ES-I3 (cell line): ENCODE measurements around the gene EPN1.

Experiments
- H3K36me3 ChIP-seq: 2 replicates; pipeline ENCODE4 v1.6.1; 2013; ENCODE audit warnings: mild to moderate bottlenecking, low read length, control low read depth, moderate library complexity; ENCODE audit not compliant: insufficient read depth
- H3K4me1 ChIP-seq: 2 replicates; pipeline ENCODE4 v1.6.1; 2013; ENCODE audit warnings: mild to moderate bottlenecking, control low read depth, low read length; ENCODE audit not compliant: insufficient read depth
- H3K9ac ChIP-seq: 2 replicates; pipeline ENCODE4 v1.6.1; 2013; ENCODE audit warnings: low read depth, mild to moderate bottlenecking, low read length, moderate library complexity
- H3K9me3 ChIP-seq: 2 replicates; pipeline ENCODE4 v1.6.1; 2013; ENCODE audit warnings: mild to moderate bottlenecking, low read length, moderate library complexity; ENCODE audit not compliant: control insufficient read depth, insufficient read depth

The EPN1 gene

GRCh38 chr19:55674459-55674840 is 576 bp upstream of the EPN1 start:
- no peaks in the 10 kb centered on the region for H3K9me3 ChIP-seq
- H3K9ac ChIP-seq = peak overlapping the region; percentile 86; the same call in 1 of the 2 replicates
- H3K4me1 ChIP-seq = peaks cover 17% of the 10 kb centered on the region
- H3K36me3 ChIP-seq = peaks cover 13% of the 10 kb centered on the region; the same call in 1 of the 2 replicates

GRCh38 chr19:55675661-55676354 is 782 bp downstream of the EPN1 start:
- peaks cover 11% of the 10 kb centered on the region; the same call in 1 of the 2 replicates for H3K36me3 ChIP-seq
- H3K9me3 ChIP-seq = no peaks in the 10 kb centered on the region
- H3K9ac ChIP-seq = peak overlapping the region; percentile 86
- peaks cover 17% of the 10 kb centered on the region for H3K4me1 ChIP-seq

- Histone ChIP-seq H3K9ac (peak overlapping the region; percentile 86; the same call in 1 of the 2 replicates), H3K36me3 (peaks cover 11% of the 10 kb centered on the region; the same call in 1 of the 2 replicates), H3K4me1 (peaks cover 17% of the 10 kb centered on the region), H3K9me3 (no peaks in the 10 kb centered on the region)
These were observed 1.4 kb downstream of the EPN1 start for GRCh38 chr19:55676383-55676782.

- Histone ChIP-seq H3K4me1 (peaks cover 16% of the 10 kb centered on the region), H3K36me3 (peaks cover 11% of the 10 kb centered on the region; the same call in 1 of the 2 replicates), H3K9ac (no peak overlapping the region), H3K9me3 (no peaks in the 10 kb centered on the region)
These were observed 2.0 kb downstream of the EPN1 start for GRCh38 chr19:55676889-55677505.

- Histone ChIP-seq H3K9me3 (no peaks in the 10 kb centered on the region), H3K4me1 (peaks cover 13% of the 10 kb centered on the region; the same call in 1 of the 2 replicates), H3K36me3 (peaks cover 11% of the 10 kb centered on the region; the same call in 1 of the 2 replicates), H3K9ac (no peak overlapping the region)
These were observed 2.6 kb downstream of the EPN1 start for GRCh38 chr19:55677572-55678028.

- Histone ChIP-seq H3K36me3 (peaks cover 11% of the 10 kb centered on the region; the same call in 1 of the 2 replicates), H3K9me3 (no peaks in the 10 kb centered on the region), H3K4me1 (peaks cover 13% of the 10 kb centered on the region; the same call in 1 of the 2 replicates), H3K9ac (no peak overlapping the region)
These were observed 3.2 kb downstream of the EPN1 start for GRCh38 chr19:55678121-55678671.

GRCh38 chr19:55679343-55680257 is 4.6 kb downstream of the EPN1 start:
- Histone ChIP-seq H3K36me3 (peaks cover 11% of the 10 kb centered on the region; the same call in 1 of the 2 replicates), H3K4me1 (peaks cover 9% of the 10 kb centered on the region; the same call in 1 of the 2 replicates), H3K9ac (no peak overlapping the region), H3K9me3 (no peaks in the 10 kb centered on the region)

GRCh38 chr19:55680339-55681130 is 5.5 kb downstream of the EPN1 start:
- no peaks in the 10 kb centered on the region for H3K9me3 ChIP-seq
- H3K36me3 ChIP-seq = peaks cover 11% of the 10 kb centered on the region; the same call in 1 of the 2 replicates
- no peak overlapping the region for H3K9ac ChIP-seq
- peaks cover 9% of the 10 kb centered on the region; the same call in 1 of the 2 replicates for H3K4me1 ChIP-seq

GRCh38 chr19:55681131-55682092 is 6.4 kb downstream of the EPN1 start:
- peaks cover 10% of the 10 kb centered on the region; the same call in 1 of the 2 replicates for H3K36me3 ChIP-seq

GRCh38 chr19:55683449-55684261 is 8.6 kb downstream of the EPN1 start:
- H3K9me3 ChIP-seq = no peaks in the 10 kb centered on the region
- no peak overlapping the region for H3K9ac ChIP-seq
- no peaks in the 10 kb centered on the region for H3K4me1 ChIP-seq
- H3K36me3 ChIP-seq = peaks cover 4% of the 10 kb centered on the region; the same call in 1 of the 2 replicates

More at GRCh38 chr19:55681131-55682092, 6.4 kb downstream of the EPN1 start:
- Histone ChIP-seq H3K4me1 (0 out of 2 replicates have a peak, but pooled peaks cover 3% of the 10 kb centered on the region), H3K9me3 (no peaks in the 10 kb centered on the region), H3K9ac (no peak overlapping the region)

GRCh38 chr19:55684946-55685681 is 10.1 kb downstream of the EPN1 start:
- H3K9ac ChIP-seq = no peak overlapping the region
- no peaks in the 10 kb centered on the region for H3K9me3 ChIP-seq
- H3K4me1 ChIP-seq = no peaks in the 10 kb centered on the region
- H3K36me3 ChIP-seq = no peaks in the 10 kb centered on the region; the same call in 1 of the 2 replicates
